ENCODE data around the gene TBC1D22A.

DNA sequence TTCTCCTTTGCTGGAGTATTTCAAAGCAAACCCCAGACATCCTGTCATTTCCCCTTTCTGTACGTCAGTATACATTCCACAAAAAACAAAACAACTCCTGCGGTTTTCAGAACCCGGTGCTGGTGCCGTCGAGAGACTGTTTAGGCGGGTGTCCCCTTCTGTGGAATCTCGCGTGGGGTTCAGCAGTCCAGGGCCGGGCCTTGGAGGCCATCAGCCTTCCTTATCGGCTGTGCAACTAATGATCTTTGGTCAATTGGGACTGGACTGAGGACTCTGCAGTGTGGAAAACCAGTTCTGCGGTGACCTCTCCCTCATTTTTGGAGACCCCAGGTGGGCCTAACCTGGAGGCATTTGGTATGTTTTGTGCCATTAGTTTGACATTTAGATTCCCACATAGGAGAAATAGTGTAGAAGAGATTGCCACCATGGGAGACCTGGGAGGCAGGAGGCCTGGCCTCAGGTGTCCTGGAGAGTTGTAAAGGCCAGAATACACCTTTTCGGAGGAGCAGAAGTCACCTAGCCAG lies 84.4 kb downstream of the TBC1D22A start:
- no peak for TF ChIP-seq CTCF (IDR thresholded peaks at IDR 0.05; ENCODE audit: insufficient read depth, low read depth, low read length)
- TF ChIP-seq EZH2 (IDR thresholded peaks at IDR 0.05; ENCODE audit: insufficient read depth, low read length): no peak

Measured in astrocyte (in vitro differentiated cells and primary cell).